ENCODE results near the gene FEZ2.

FEZ2 gene

DNA sequence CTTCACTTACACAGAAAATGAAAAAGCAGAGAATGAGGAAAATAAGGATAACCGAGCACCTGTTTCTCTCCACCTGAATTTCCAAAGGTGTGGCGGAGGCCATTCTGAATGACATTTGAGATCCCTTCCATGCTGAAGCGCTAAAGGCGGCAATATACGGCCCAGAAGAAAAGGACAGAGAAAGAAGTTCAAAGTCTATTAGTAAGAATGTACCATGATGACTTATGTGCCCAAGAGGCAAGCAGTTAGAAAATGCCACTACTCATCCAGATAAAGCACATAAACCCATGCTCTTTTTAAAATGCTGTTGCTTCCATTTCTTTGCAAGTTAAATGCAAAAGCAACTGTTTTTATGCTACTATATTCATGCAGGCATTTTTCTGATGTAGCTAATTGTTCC lies 37.2 kb downstream of the FEZ2 start:
- DNase-seq: no peak

DNA sequence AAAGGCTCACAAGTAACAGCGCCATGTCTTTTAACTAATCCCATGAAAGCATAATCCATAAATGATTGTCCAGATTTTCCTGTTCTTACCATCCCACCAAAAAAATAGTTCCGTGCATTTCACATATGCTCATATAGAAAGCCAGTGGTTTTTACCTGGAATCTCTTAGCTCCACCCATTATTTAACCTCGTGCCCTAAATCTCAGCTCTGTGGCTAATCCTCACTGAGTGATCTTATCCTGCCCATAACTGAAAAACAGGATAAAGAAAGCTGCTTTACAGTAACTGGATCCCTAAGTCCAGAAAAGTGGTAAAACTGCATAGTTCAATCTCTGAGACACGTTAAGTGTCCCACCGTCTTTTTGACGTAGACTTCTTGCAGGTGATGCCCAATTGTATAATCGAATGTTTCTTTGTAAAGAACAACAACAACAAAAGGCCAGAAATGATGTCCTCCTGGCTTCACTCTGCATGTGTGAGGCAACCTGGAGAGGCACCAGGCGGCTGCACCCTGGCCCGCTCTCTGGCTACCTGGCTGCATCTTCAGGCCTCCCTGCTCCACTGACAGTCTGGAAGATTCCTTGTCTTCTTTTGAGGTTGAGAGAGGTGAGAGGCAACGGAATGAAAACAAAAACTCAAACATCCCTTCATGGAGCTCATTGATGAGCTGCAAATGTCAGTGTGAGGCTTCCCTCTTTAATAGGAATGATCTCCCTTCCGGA lies 38.6 kb downstream of the FEZ2 start:
- no peak for DNase-seq

DNA sequence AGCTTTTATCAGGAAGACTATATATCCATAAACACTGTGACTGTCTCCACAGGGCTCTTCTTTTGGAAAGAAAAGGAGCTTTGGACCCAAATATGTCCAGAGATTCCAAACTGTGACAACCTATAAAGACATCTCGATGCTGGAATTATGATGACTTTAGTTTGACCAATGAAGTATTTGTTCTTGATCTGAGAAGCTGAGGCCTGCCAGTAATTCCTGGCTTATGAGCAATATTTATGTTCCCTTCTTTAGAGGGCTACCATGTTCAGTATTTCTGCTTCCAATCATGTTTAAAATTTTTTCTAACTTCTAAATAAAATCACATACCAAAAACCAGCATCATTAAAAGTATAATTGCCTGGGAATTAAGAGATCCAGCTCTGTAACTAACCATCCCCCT lies 41.1 kb downstream of the FEZ2 start:
- no peak for DNase-seq

DNA sequence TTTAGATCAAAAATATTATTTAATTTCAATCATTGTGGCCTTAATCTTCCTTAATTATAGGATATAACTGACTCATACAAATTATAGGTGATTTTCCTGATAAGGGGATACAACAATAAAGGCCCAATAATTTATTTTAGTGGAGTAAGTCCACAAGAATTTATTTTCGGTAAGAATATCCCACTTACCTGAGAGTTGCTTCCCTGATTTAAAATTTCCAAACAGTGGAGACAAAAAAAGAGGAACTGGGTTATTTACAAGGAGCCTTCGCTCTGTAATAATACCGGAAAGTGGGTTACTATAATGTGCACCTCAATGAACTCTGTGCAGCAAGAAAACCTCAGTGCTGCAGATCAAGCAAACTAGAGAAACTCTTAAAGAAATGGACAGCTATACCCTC lies 42.2 kb downstream of the FEZ2 start:
- no peak for DNase-seq

DNA sequence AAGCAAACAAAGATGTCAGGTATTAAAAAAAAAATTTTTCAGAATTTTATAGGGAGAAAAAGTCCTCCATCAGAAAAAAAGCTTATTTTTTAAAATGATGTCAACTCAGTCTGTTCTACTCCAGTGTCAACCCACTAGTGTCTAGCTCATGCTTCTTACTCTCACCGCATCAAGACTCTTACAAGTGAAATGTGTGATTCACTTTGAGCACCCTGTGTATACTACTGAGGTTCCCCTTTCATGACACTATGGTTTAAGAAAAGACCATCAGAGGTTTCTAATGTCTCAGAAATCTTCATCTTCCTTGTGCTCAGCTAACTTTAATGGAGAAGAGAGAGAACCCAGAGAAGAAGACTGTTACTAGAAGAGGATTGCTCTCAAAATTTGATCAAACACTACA lies 43.4 kb downstream of the FEZ2 start:
- DNase-seq: no peak

DNA sequence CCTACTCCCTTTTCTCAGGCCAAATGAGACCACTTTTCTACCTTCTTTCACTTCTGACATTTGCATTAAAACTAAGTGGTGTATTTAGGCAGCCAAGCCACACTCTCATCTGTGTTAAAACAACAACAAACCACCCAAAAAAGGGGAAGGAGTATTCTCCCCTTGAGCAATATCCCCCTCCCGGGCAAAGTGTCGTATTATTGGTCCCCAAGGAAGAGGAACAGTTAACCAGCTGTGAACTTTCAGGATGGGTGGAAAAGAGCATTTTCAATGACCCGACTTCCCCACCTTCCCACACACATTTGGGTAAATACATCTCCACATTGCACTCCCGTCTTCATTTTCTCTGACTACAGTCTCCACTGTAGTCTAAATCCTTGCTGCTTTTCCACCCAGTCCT lies 44.3 kb downstream of the FEZ2 start:
- DNase-seq: no peak

DNA sequence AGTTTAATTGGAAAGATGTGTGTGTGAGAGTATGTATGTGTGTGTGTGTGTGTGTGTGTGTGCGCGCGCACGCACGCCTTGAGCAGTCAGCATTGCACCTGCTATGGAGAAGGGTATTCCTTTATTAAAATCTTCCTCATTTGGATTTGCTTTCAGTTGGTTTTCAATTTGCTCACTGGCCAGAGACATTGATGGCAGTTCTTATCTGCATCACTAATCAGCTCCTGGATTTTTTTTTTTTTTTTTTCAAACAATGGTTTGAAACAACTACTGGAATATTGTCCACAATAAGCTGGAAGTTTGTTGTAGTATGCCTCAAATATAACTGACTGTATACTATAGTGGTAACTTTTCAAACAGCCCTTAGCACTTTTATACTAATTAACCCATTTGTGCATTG lies 48.0 kb downstream of the FEZ2 start:
- peak; percentile 18 to 52 for DNase-seq

DNA sequence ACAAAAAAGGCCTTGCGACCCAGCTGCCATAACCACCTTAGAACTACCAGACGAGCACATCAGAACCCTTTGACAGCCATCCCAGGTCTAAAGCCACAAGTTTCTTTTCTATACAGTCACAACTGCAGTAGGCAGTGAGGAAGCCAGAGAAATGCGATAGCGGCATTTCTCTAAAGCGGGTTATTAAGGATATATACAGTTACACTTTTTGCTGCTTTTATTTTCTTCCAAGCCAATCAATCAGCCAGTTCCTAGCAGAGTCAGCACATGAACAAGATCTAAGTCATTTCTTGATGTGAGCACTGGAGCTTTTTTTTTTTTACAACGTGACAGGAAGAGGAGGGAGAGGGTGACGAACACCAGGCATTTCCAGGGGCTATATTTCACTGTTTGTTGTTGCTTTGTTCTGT lies 48.8 kb downstream of the FEZ2 start:
- no peak for DNase-seq

DNA sequence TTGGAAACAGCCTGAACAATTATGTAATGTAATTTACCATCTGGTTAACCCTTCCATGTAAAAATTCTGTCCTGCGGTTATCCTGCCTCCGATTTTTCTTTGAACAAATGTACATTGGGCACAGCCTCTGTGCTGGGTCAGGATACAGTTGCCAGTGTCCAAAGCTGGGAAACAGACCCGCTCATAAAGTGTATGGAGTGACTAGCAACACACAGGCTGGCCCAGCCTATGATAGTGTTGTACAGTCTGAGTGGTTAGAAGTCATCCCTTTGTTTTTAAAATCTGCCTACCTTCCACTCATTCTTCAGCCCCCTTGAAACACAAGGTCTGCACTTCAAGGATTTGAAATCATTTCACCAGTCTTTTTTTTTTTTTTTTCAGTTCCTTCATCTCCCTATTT lies 50.1 kb downstream of the FEZ2 start:
- no peak for DNase-seq

DNA sequence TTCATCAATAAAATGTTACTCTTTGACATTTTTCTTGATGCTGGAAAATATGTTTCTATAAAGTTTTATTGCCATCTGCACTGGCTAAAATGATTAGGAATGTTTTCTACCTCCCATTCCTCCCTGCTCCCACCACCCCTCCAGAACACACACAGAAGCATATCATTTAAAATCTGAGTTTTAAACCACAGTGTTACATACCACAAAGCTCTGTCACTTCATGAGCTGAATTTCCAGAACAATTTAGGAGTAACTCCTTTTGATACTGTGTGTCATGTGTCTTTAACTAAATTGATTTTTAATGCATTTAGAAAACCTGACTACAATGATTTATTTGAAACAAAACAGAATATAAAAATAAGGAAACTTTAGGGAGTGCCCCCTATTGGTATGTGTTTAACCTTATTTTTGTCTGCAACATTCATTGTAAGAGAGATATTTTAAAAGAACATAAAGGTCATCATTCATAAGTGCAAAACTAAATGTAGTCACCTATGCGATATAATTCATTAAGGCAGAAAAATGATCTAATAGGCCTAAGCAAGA lies 52.0 kb downstream of the FEZ2 start:
- no peak for DNase-seq

DNA sequence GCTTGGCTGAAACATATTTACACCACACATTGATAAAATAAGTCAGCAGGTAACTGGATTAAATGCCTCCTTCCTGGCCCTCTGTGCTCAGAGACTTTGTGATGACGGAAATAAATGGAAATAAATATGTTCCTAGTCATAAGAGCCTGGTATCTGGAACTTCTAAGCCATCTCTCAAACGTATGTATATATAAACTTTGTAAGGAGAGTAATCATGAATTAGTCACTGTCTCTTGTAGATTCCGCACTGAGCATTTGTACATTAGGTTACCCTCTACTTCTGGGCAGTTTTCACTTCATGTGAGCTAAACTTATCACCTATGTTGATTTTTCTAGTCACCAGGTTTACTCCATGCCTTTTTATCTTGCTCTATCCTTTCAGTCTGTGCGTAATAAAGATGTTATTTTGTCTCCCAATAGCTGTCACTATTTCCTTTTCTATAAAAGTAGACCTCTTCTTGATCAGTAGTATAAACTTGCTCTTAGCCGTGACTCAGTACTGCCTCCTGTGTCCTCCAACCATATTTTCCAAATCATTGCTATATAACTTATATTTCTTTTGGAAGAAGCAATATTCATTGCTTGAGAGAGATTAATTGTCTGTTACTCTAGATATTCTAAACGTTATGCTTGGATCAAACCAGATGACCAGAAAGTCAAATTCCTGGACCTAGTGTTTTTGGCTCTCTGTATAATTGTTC lies 53.2 kb downstream of the FEZ2 start:
- DNase-seq: no peak

DNA sequence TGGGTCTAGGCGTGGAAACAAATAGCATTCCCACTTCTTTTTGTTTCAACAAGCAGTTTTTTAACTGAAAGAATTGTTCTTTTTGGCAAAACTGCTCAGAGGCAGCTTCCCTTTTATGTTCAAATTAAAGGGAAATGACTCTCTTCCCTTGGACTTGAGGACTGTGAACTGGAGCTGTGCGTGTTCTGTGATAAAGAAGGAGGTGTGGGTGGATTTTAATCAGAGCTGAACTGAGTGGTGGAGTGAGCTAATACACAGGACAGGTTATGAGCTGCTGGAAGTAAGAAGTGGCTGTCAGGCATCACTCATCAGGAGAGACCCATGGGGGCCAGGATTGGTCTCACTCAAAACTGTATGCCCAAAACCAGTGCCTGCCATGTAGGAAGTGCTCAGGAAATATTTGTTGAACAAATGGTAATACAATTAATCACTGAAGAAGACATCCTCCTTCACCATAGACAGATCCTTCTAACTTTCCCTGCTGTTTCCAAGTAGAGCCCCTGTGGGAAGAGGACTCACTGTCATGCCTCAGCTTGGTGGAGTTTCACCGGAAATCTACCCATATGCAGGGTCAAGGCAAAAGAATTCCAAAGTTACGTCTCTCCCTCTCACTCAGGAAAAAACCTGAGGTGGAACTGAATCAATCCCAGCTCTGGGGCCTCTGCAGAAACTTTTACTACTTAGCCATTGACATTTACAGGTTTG lies 55.9 kb downstream of the FEZ2 start:
- DNase-seq: no peak

DNA sequence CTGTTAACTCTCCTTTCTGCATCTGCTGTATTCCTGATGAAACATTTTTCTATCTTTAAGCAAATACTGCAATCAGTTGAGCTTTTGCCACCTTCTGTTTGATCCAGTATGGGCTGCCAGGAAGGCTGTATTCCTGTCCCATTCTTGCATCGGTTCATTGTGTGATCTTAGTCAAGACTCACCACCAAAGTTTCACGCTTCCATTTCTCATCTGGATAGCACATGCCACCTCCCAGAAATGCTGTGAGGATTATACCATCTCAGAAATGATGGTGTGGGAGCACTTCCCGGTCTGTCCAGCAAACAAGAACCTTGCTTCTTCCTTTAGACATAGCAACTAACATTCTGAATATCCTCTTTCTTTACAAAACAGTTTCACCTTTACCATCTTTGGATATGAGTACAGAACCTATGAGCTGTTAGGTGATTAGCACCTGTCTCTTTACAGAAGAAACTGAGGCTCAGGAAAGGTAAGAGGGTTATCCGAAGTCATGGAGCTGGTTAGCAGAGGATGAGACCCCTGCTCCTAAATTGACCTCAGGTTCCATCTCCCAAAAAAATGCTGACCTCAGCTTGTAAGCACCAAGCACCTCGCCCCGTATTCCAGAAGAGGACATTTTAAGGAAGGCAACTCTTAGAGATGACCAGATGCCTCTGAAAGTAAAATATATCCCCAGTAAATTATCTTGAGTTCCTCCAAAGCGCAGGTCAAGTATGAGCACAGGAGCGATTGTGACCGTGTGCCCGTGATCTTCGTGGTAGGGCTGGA lies 56.8 kb downstream of the FEZ2 start:
- DNase-seq: no peak

DNA sequence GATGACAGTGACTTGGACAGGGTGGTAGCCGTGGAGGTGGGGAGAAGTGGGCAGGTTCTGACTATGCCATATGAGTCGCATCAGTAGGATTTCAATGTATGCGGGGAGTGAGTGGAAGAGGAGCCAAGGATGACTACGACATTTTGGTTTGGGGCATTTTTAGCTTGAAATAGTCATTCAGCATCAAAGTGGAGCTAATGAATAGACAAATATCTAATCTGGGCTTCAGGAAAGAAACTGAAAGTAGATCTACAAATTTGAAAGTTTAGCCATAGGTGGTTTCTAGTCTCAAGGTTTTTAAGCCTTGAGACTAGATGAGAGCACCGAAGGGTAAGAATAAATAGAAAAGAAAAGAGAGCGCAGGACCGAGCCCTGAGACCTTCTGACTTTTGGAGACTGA lies 58.3 kb downstream of the FEZ2 start:
- DNase-seq: no peak

DNA sequence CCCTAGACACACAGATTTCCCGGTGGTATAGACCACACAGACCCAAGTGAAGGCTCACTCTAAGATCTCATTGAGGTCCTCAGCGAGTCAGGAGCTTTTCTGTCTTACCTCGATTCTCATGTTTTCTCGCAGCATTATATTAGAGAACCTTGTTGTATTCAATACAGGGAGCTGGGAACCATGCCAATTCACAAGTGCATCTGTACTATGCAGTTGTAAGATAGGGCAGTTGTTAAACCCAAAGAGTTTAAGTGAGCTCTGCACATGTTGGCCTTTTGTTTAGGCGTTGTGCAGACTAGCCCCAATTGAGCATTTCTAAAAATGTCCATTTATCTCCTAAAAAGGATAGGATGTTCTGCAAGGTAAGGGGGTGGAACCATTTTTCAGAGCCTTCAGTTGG lies 59.6 kb downstream of the FEZ2 start:
- DNase-seq: no peak

DNA sequence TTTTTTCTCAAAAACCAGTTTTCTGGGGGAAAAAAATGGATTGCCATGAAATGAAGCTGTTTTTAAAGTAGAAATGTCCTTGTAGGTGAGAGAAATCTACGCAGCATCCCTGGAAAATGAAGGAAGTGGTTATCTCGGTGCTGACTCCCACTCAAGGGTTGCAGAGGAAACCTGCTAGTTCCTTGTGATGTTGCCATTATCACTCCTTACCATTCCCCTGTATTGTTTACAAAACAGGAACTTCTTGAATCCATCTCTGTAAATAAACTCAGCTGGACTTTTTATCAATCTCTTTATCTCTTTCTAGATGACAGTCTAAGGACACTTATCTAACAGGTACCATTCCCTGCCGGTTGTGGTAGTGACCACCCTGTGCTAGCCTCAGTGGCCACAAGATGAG lies 61.2 kb downstream of the FEZ2 start:
- no peak for DNase-seq

DNA sequence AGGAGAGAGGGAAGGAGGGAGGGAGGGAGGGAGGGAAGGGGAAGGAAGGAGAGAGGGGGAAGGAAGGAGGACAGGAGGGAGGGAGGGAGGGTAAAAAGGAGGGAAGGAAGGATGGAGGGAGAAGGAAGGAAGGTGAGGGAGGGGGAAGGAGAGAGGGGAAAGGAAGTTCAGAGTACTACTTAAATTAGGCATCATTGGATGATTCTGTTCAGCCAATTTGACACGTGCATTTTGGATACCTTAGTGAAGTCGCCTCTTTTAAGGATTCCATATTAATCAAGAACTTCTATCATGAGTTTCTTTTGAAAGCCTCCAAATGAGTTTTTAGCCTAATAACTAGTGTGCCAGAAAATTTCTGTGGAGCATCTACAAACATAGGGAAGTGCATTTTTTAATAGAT lies 62.9 kb downstream of the FEZ2 start:
- DNase-seq: no peak

DNA sequence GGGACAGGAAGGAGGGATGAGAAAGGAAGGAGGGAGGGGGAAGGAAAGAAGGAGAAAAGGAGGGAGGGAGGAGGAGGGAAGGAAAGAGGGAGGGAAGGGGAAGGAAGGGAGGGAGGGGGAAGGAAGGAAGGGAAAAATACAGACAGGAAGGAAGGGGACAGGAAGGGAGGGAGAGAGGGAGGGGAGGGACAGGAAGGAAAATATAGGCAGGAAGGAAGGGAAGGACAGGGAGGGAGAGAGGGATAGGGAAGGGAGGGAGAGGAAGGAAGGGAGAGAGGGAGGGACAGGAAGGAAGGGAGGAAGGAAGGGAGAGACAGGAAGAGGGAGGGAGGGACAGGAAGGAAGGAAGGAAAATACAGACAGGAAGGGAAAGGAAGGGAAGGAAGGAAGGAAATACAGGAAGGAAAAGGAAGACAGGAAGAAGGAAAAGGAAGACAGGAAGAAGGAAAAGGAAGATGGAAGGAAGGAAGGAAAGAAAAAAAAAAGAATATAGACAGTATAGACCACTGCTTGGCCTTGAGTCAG lies 63.6 kb downstream of the FEZ2 start:
- no peak for DNase-seq

DNA sequence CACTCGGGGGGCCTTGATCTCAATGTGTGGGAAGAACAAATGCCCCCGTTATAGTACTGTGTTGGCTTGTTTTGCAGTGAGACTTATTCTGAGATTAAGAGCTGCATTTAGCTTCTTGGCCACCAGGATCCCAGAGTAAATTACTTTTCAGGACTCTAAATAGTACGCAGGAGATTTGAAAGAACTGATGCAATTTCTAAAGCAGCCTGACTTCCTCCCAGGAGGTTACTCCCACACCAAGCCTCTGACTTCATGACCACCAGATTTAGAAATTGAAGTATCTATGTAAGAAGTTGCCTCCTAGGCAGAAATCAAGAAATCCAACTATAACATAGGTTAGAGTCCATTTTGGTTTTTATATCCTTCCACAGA lies 67.0 kb downstream of the FEZ2 start:
- DNase-seq: no peak

DNA sequence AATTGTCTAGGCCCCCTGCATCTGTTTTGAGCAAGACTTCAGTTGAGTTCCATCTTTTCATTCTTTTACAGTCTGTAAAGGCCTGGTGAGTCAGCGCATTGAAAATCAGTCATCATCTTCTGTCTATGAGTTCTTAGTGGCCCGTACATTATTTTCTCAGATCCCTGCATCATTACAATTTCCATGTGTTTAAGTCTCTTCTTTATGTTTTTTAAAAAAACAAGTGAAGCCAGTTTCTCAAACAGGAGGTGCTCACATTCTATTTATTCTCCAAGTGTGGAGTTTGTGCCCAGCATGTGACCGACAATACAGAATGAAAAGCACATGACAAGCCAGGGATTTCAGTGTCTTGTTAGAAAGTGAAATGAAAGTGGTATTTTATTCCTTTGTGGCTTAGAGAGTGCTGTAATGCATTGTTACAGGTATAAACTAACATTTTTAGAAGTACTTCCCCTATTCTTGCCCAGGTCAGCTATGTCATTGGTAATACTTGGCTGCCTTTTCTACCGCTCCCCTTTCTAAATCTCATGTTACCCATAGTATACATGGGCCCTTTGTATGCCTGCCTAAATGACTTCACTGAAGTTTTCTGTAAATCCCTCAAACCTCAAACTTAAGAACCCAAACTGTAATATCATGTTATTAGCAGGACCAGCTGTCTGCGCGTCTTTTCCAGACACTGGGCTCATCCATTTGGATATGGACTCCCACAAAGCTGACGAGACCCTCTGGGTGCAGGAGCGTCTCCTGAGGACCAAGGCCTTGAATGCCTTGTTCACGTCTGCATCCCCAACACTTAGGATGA lies 67.6 kb downstream of the FEZ2 start:
- no peak for DNase-seq

DNA sequence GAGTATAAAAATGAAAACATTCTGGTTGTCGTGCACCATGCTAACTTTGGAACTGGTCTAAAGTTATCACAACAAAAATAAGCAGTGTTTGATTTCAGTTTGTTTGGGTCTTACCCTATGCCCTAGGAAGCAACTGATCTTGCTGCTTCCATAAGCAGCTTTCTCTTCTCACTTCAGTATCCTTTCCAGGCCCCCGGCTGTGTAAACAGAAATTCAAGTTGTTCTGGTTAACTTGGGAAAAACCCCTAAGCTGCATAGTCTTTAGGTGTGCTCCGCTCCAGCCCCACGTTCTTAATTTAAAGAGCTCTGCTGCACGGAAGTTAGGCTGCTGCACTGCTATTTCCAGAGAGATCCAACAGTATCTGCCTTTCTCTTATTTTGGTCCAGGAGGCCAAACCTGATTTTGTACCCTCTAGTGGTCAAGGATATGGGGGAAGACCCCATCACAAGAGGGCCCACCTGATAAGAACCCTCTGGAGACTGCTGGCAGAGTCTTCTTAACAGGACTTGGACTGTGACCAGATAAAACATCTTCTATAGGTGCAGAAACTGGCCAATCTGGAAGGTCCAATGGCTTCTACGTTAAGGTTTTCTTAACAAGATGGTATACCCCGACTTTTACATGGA lies 69.1 kb downstream of the FEZ2 start:
- no peak for DNase-seq

DNA sequence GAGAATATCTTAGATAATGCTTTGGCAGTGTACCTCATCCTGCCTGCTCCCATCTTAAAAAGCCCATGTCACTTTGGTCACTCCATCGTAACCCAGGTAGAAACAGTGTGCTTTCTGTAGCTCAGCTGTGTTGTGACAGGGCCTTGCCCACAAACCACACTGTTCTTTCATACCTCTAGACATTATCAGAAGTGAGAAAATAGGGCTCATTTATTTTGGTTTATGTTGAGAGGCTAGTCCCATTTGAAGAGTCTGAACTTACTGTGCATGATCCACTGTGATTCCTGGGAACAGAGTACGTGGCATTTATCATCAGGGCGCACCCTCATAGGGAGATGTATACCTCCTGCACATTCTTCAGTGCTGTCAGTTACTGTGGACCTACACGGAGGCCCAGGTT lies 69.7 kb downstream of the FEZ2 start:
- no peak for DNase-seq
